ENCODE data around the gene AMELY. TPM values are rescaled to one million over a fixed set of nuclear protein-coding genes. Genes with fewer than 3 reads are reported as not detected.

Gene AMELY
- total RNA-seq, 6 donors from 2014 or later: not detected

DNA sequence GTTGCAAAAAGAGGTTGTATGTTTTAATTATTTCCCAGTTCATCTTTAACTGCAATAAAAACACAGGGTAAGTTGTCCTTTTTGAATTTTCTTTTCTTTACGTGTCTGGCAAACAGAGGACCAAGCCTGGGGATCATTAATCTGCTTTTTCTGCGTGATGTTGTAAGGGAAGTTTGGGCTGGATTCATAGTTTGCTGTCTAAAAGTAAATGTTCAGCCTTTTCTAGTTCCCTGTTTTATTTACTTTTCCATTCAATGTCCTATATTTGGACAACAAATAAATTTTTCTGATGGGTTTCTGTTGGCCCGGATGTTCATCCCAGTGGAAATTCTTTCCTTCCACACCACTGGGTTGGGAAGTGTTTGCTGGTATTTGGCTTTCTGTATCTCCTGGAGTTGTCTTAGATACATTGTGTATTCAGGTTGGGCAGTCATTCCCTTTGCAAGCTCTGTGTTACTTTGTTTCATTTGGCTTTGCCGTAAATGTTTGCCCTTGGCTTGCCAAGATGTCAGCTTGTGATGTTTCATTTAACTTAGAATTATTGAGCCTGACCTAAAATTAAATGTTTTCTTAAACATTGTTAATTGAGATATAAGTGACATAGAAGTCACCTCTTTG lies 20.3 kb upstream of the AMELY start:
- TF ChIP-seq EP300 (IDR thresholded peaks at IDR 0.05) (no peak), POLR2A (IDR thresholded peaks at IDR 0.05) (no peak), POLR2AphosphoS5 (IDR thresholded peaks at IDR 0.05) (no peak)
- TF ChIP-seq, protein P1, sequence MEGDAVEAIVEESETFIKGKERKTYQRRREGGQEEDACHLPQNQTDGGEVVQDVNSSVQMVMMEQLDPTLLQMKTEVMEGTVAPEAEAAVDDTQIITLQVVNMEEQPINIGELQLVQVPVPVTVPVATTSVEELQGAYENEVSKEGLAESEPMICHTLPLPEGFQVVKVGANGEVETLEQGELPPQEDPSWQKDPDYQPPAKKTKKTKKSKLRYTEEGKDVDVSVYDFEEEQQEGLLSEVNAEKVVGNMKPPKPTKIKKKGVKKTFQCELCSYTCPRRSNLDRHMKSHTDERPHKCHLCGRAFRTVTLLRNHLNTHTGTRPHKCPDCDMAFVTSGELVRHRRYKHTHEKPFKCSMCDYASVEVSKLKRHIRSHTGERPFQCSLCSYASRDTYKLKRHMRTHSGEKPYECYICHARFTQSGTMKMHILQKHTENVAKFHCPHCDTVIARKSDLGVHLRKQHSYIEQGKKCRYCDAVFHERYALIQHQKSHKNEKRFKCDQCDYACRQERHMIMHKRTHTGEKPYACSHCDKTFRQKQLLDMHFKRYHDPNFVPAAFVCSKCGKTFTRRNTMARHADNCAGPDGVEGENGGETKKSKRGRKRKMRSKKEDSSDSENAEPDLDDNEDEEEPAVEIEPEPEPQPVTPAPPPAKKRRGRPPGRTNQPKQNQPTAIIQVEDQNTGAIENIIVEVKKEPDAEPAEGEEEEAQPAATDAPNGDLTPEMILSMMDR (IDR thresholded peaks at IDR 0.05): no peak
- Histone ChIP-seq H3K36me3 (no peaks in the 10 kb centered on the region), H3K27me3 (no peaks in the 10 kb centered on the region), H3K4me1 (no peaks in the 10 kb centered on the region), H3K27ac (no peak overlapping the region), H3K9me3 (no peaks in the 10 kb centered on the region), H3K4me3 (no peak overlapping the region)
- ATAC-seq (ENCODE audit: low FRiP score in 2 of 2) (no peak), DNase-seq (no peak)
- WGBS, 2 donors: 67% methylated on average over 3 of the region's 4 CpGs; no CpG with 5 or more reads in 1 of the 2 donors

DNA sequence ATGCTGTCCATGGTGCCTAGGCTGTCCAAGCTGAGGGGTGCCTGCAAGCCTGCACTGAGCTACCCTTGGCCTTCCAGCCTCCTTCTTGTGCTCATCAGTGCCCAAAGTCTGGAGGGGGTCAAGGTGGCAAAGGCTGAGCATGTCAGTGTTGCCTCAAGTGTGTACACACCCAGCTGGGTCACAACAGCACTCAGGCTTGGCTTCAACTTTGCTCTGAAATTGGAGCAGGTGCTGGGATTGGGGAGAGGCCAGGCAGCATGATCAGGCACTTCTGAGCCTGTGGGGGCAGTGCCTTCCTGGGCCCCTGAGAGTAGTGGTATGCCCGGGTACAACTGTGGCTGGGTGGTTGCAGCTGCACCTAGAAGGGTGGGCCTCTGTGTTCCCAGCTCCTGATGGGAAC lies 17.7 kb upstream of the AMELY start:
- no peak for TF ChIP-seq POLR2A (IDR thresholded peaks at IDR 0.05)
- no peak for TF ChIP-seq EP300 (IDR thresholded peaks at IDR 0.05)
- TF ChIP-seq POLR2AphosphoS5 (IDR thresholded peaks at IDR 0.05): no peak
- TF ChIP-seq, protein P1 (IDR thresholded peaks at IDR 0.05): no peak
- H3K4me3 ChIP-seq: no peak overlapping the region
- no peak for ATAC-seq (ENCODE audit: low FRiP score in 2 of 2)

DNA sequence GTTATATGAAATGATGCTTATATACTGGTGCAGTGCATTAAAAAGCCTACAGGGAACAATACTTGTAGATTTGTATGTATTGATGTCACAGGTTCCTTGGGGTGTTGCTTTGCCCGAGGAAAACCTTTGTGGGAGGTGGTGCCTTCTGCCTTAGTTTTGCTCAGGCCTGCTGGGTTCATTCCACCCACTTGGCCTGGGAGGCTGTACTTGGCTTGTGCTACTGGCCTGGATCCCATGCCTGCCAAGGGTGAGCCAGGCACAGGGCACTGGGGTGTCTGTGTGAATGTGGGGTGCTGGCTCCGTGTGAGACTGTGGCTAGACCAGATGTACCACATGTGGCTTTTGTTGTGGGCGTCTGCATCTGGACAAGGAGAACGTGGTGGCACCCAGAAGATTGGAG lies 16.7 kb upstream of the AMELY start:
- TF ChIP-seq POLR2A (IDR thresholded peaks at IDR 0.05) (no peak), POLR2AphosphoS5 (IDR thresholded peaks at IDR 0.05) (no peak), EP300 (IDR thresholded peaks at IDR 0.05) (no peak)
- TF ChIP-seq, protein P1 (IDR thresholded peaks at IDR 0.05): no peak
- WGBS, 2 donors: no CpG with 5 or more reads among the region's 4 CpGs
- Histone ChIP-seq H3K27ac (no peak overlapping the region), H3K27me3 (no peaks in the 10 kb centered on the region), H3K4me3 (no peak overlapping the region), H3K9me3 (no peaks in the 10 kb centered on the region), H3K36me3 (no peaks in the 10 kb centered on the region), H3K4me1 (no peaks in the 10 kb centered on the region)
- ATAC-seq (ENCODE audit: low FRiP score in 2 of 2) (no peak), DNase-seq (no peak)

More for the DNA sequence above, 17.7 kb upstream of the AMELY start:
- no CpG with 5 or more reads among the region's 1 CpG for WGBS, 2 donors
- no peaks in the 10 kb centered on the region for H3K9me3 ChIP-seq
- DNase-seq: no peak
- no peak overlapping the region for H3K27ac ChIP-seq
- no peaks in the 10 kb centered on the region for H3K27me3 ChIP-seq
- H3K4me1 ChIP-seq: no peaks in the 10 kb centered on the region
- no peaks in the 10 kb centered on the region for H3K36me3 ChIP-seq

DNA sequence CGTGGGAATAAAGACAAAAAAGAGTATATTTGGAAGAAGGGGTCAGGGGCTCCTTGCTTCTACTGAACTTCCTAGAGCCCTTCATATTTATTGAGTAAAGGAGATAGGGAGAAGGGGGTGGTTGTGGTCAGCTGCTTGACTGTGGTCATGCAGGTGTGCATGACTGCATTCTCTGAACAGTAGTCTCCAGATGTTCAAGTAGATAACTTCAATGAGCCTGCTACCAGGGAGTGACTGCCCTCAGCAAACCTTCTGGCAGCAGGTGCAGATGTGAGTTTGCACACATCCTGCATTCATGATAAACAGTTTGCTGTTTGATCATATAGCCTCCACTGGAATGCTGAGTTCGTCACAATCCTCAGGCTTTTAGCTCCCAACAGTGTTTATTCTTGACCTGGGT lies 9.5 kb upstream of the AMELY start:
- Histone ChIP-seq H3K4me1 (no peaks in the 10 kb centered on the region), H3K36me3 (no peaks in the 10 kb centered on the region), H3K9me3 (no peaks in the 10 kb centered on the region), H3K27ac (no peak overlapping the region), H3K27me3 (no peaks in the 10 kb centered on the region), H3K4me3 (no peak overlapping the region)
- ATAC-seq (ENCODE audit: low FRiP score in 2 of 2) (no peak), DNase-seq (no peak)
- 40% methylated on average over 1 of the region's 2 CpGs; no CpG with 5 or more reads in 1 of the 2 donors for WGBS, 2 donors
- no peak for TF ChIP-seq POLR2AphosphoS5 (IDR thresholded peaks at IDR 0.05)
- TF ChIP-seq EP300 (IDR thresholded peaks at IDR 0.05): no peak
- TF ChIP-seq POLR2A (IDR thresholded peaks at IDR 0.05): no peak
- TF ChIP-seq, protein P1 (IDR thresholded peaks at IDR 0.05): no peak

DNA sequence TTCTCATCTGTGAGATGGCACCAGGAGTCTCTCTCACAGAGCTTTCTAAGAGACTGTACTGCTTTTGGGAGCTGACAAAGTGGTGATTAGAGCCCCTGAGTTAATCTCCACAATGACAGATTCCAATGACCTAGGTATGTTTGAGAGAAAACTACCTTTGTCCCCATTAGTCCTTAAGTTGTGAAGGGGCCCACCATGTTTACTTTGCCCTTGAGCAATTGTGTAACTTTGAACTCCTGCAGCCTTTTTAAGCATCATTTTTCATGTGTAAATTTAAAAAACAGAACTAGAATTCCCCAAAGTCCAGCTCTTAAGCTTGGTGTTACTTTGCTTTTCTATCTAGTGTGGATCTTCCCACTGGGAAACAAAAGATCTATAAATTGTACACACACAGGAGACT lies 1.8 kb upstream of the AMELY start:
- no peak for ATAC-seq (ENCODE audit: low FRiP score in 2 of 2)
- Histone ChIP-seq H3K27ac (no peak overlapping the region), H3K27me3 (no peaks in the 10 kb centered on the region), H3K4me3 (no peak overlapping the region), H3K9me3 (no peaks in the 10 kb centered on the region), H3K4me1 (no peaks in the 10 kb centered on the region), H3K36me3 (no peaks in the 10 kb centered on the region)
- DNase-seq: no peak
- TF ChIP-seq, protein P1 (IDR thresholded peaks at IDR 0.05): no peak

Measured in upper lobe of left lung (tissue), 6 donors.